DND-41 (cell line): ENCODE data around the gene CD55.

Experiments used
- EZH2 ChIP-seq: IDR thresholded peaks from 3 replicates; pipeline ENCODE4 v1.6.1; 2012; ENCODE audit warnings: borderline replicate concordance, low read depth, mild to moderate bottlenecking, moderate library complexity, low read length, inconsistent platforms; ENCODE audit not compliant: severe bottlenecking
- TF ChIP-seq, protein P1 (sequence below): IDR thresholded peaks from 2 replicates; pipeline ENCODE4 v1.5.1; 2012; ENCODE audit warnings: borderline replicate concordance, low read length, moderate library complexity, mild to moderate bottlenecking; ENCODE audit not compliant: poor library complexity, severe bottlenecking; ENCODE audit errors: extremely low read depth

DNA sequence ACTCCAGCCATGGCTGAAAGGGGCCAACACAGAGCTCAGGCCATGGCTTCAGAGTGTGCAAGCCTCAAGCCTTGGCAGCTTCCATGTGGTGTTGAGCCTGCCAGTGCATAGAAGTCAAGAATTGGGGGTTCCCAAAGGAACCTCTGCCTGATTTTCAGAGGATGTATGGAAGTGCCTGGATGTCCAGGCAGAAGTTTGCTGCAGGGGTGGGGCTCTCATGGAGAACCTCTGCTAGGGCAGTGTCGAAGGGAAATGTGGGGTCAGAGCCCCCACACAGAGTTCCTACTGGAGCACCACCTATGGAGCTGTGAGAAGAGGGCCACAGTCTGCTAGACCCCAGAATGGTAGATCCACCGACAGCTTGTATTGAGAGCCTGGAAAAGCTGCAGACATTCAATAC lies 29.8 kb upstream of the CD55 start:
- TF ChIP-seq, protein P1, sequence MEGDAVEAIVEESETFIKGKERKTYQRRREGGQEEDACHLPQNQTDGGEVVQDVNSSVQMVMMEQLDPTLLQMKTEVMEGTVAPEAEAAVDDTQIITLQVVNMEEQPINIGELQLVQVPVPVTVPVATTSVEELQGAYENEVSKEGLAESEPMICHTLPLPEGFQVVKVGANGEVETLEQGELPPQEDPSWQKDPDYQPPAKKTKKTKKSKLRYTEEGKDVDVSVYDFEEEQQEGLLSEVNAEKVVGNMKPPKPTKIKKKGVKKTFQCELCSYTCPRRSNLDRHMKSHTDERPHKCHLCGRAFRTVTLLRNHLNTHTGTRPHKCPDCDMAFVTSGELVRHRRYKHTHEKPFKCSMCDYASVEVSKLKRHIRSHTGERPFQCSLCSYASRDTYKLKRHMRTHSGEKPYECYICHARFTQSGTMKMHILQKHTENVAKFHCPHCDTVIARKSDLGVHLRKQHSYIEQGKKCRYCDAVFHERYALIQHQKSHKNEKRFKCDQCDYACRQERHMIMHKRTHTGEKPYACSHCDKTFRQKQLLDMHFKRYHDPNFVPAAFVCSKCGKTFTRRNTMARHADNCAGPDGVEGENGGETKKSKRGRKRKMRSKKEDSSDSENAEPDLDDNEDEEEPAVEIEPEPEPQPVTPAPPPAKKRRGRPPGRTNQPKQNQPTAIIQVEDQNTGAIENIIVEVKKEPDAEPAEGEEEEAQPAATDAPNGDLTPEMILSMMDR, result no peak
- no peak for TF ChIP-seq EZH2
